K562 (cell line): ENCODE measurements around the gene GLOD4. TPM values are rescaled to one million over a fixed set of nuclear protein-coding genes. Genes with fewer than 3 reads are reported as not detected.
"Not testable (repeated sequence)": the region's sequence is repeated elsewhere in the genome, so short reads cannot be mapped to it uniquely, and the experiment has no call there.

Source experiments
- ATAC-seq: fragments of 200-7000 bp; cut with Tn5 transposase; 3 replicates; pipeline ENCODE4 v1.9.1; 2020; ENCODE audit warnings: moderate library complexity
- BruUV-seq: library from RNA; stranded (reverse); fragments of 400-500 nt; replicated peaks from 2 replicates; lab custom pipeline; 2021; lab: Mats Ljungman, UMichigan
- CTCF ChIA-PET: fragments of 300-600 bp; formaldehyde crosslinking; extraction: SDS; loops from one replicate; lab custom pipeline; 2021; ENCODE audit warnings: low intra/inter-chr PET ratio; lab: Yijun Ruan, JAX
- POLR2A ChIA-PET: fragments of 300-600, 350-650 bp; sonication (Branson Sonifier 250); formaldehyde crosslinking; extraction: SDS; loops from one replicate; lab custom pipeline; 2021; ENCODE audit warnings: antibody characterized with exemption, inconsistent platforms; lab: Yijun Ruan, JAX
- DNase-seq, 4 experiments: peaks; one replicate each; pipeline versions ENCODE4 v3.0.0 to v3.0.0-alpha.2; 2011 to 2018; ENCODE audit warnings: low spot score in 3 of 4, mixed read lengths in 3 of 4; ENCODE audit errors: extremely low read depth in 1 of 4
- FAIRE-seq: peaks from 2 replicates; lab custom pipeline; 2011; peaks lifted over from hg19 to GRCh38; lab: Jason Lieb, UNC
- H2AFZ ChIP-seq: 2 replicates; pipeline ENCODE4 v1.6.0; 2011; ENCODE audit warnings: low read depth, low read length, control low read depth, inconsistent platforms
- H3K27ac ChIP-seq: fragments of 200-600 bp; 3 replicates; pipeline ENCODE4 v1.8.0; 2011; ENCODE audit warnings: low read depth, mild to moderate bottlenecking, control low read depth, inconsistent platforms, low read length, moderate library complexity, mixed read lengths; ENCODE audit errors: extremely low read depth
- H3K27me3 ChIP-seq, 2 experiments: fragments of 300-600 bp in 1 of 2; 2 replicates in 1 of 2; 3 replicates in 1 of 2; pipeline versions ENCODE4 v1.6.0 to v1.8.0; 2011; ENCODE audit warnings: inconsistent platforms in 2 of 2, low read length in 2 of 2, mild to moderate bottlenecking in 1 of 2, mixed read lengths in 1 of 2, moderate library complexity in 1 of 2; ENCODE audit not compliant: control insufficient read depth in 2 of 2, insufficient read depth in 2 of 2
- H3K36me3 ChIP-seq: fragments of 300-600 bp; 3 replicates; pipeline ENCODE4 v1.8.0; 2011; ENCODE audit warnings: mild to moderate bottlenecking, low read length, inconsistent platforms; ENCODE audit not compliant: control insufficient read depth, insufficient read depth
- H3K4me1 ChIP-seq, 2 experiments: fragments of 200-600 bp in 1 of 2; replicated peaks in 1 of 2; 2 replicates in 1 of 2; 3 replicates in 1 of 2; pipeline versions ENCODE4 v1.5.1 to v1.8.0; 2011; ENCODE audit warnings: inconsistent platforms in 2 of 2, low read length in 2 of 2, mild to moderate bottlenecking in 1 of 2, mixed read lengths in 1 of 2, moderate library complexity in 1 of 2; ENCODE audit not compliant: control insufficient read depth in 2 of 2, insufficient read depth in 2 of 2
- H3K4me2 ChIP-seq: 2 replicates; pipeline ENCODE4 v1.6.1; 2011; ENCODE audit warnings: low read length, control low read depth, inconsistent platforms, mixed read lengths; ENCODE audit not compliant: insufficient read depth
- H3K4me3 ChIP-seq: fragments of 200-600 bp; sonication (generic), shearing (Covaris generic); 2 replicates; pipeline ENCODE4 v1.5.1; 2016; ENCODE audit warnings: control low read depth, inconsistent platforms
- H3K79me2 ChIP-seq: fragments of 200-600 bp; 3 replicates; pipeline ENCODE4 v1.8.0; 2011; ENCODE audit warnings: low read length, inconsistent platforms; ENCODE audit not compliant: control insufficient read depth, insufficient read depth
- H3K9ac ChIP-seq, 2 experiments: 2 replicates each; pipeline versions ENCODE4 v1.6.0 to v1.6.1; 2011; ENCODE audit warnings: low read depth in 2 of 2, low read length in 2 of 2, control low read depth in 1 of 2, inconsistent platforms in 1 of 2, mild to moderate bottlenecking in 1 of 2, mixed read lengths in 1 of 2; ENCODE audit not compliant: insufficient read depth in 1 of 2
- H3K9me1 ChIP-seq: one replicate; pipeline ENCODE4 v1.6.0; 2011; ENCODE audit warnings: inconsistent platforms, mild to moderate bottlenecking, low read length, moderate library complexity; ENCODE audit not compliant: control insufficient read depth, insufficient read depth
- H3K9me3 ChIP-seq: replicated peaks from 2 replicates; pipeline ENCODE4 v1.5.1; 2011; ENCODE audit warnings: low read depth, low read length, inconsistent platforms; ENCODE audit not compliant: control insufficient read depth, insufficient read depth
- H4K20me1 ChIP-seq: replicated peaks from 2 replicates; pipeline ENCODE4 v1.6.1; 2011; ENCODE audit warnings: low read length, inconsistent platforms, mixed read lengths; ENCODE audit not compliant: control insufficient read depth, insufficient read depth
- CAMTA2 ChIP-seq: fragments of 250-450 bp; sonication (Bioruptor Pico); conservative IDR thresholded peaks from 2 replicates; pipeline ENCODE4 v1.5.1; 2022
- CREB3L1 ChIP-seq: fragments of 450-650 bp; IDR thresholded peaks from 2 replicates; pipeline ENCODE4 v1.6.1; 2014; ENCODE audit warnings: low read depth, mild to moderate bottlenecking, moderate library complexity, borderline replicate concordance
- CSDE1 ChIP-seq, 2 experiments: fragments of 450-650 bp; IDR thresholded peaks; 2 replicates each; pipeline ENCODE4 v1.6.1; 2016; ENCODE audit warnings: mild to moderate bottlenecking in 1 of 2
- NR1H2 ChIP-seq: sonication (generic); formaldehyde crosslinking; IDR thresholded peaks from 2 replicates; pipeline ENCODE4 v1.4.0; 2020; ENCODE audit warnings: mild to moderate bottlenecking, missing genetic modification reagents
- ZBTB5 ChIP-seq: fragments of 450-650 bp; IDR thresholded peaks from 2 replicates; pipeline ENCODE4 v1.6.1; 2017; ENCODE audit warnings: antibody characterized with exemption
- ZNF280B ChIP-seq: fragments of 250-450 bp; sonication (Bioruptor Pico); IDR thresholded peaks from 2 replicates; pipeline ENCODE4 v1.5.1; 2021; ENCODE audit warnings: mild to moderate bottlenecking
- WGBS: fragments of 100-300 bp; shearing (Covaris generic); methylation state at CpG from one replicate; pipeline ENCODE4 v1.1.6; 2016; ENCODE audit warnings: low coverage, mixed read lengths; ENCODE audit not compliant: insufficient coverage; ENCODE audit errors: missing lambda C conversion rate; 5-methylcytosine and 5-hydroxymethylcytosine counted together
- in situ Hi-C: fragments of 300-500 bp; cut with MboI; formaldehyde crosslinking; loops from 4 replicates; pipeline ENCODE4 v1.15.0; 2018; ENCODE audit warnings: inconsistent platforms, mixed read lengths
- intact Hi-C: fragments of 100-400 bp; cut with micrococcal nuclease; formaldehyde crosslinking; loops from 2 replicates; pipeline ENCODE4 v1.14.2; 2022
- polyA plus RNA-seq, 8 experiments: library from polyadenylated mRNA; depleted of rRNA in 4 of 8; stranded (reverse) in 5 of 8; unstranded in 3 of 8; fragments of >200 nt; fragmentation: Nextera tagmentation in 2 of 8; fragmentation: Illumina TruSeq in 1 of 8; extraction: Ambion mirVana in 2 of 8; extraction: Trizol in 1 of 8; gene quantifications; 2 replicates each; pipeline versions ENCODE4 v1.2.1 to v1.2.3, GENCODE V29; 2011 to 2014; ENCODE audit warnings: inconsistent platforms in 1 of 8, missing spikeins in 1 of 8
- total RNA-seq, 7 experiments: library from RNA; depleted of rRNA in 6 of 7; stranded (reverse); fragments of >200 nt in 6 of 7; fragmentation: Illumina TruSeq in 2 of 7; extraction: Trizol in 2 of 7; gene quantifications; 2 replicates each; pipeline versions ENCODE4 v1.2.1 to v1.2.3, GENCODE V29; 2011 to 2021; ENCODE audit warnings: low replicate concordance in 1 of 7
- TF ChIP-seq, protein P1 (sequence below): fragments of 200-800 bp; sonication (Bioruptor generic); IDR thresholded peaks from 2 replicates; pipeline ENCODE4 v1.6.1; 2017; ENCODE audit warnings: missing genetic modification characterization, missing compliant biosample characterization

GLOD4 gene
- total and polyA plus RNA-seq, 9 of the 15 experiments (the other 6 are each of a cell fraction or from before 2014, with no cell fraction given): 52.0 to 109 (median 64.9) TPM

- TF ChIP-seq ZBTB5 (no peak), CSDE1 (IDR thresholded peaks at IDR 0.05) (no peak)
- TF ChIP-seq, all 486 proteins: peak for 0
Measured at GRCh38 chr17:830950-831349, 48.9 kb upstream of the GLOD4 start (continued).

- Histone ChIP-seq H3K9ac (no peak overlapping the region), H3K27me3 (peaks cover 15 to 34% of the 10 kb centered on the region in 2 experiments; a peak in 4 of 5 replicates), H2AFZ (no peak overlapping the region), H3K4me1 (no peaks in the 10 kb centered on the region), H3K9me1 (no peaks in the 10 kb centered on the region), H3K4me2 (no peak overlapping the region), H3K36me3 (no peaks in the 10 kb centered on the region), H4K20me1 (no peaks in the 10 kb centered on the region), H3K9me3 (no peaks in the 10 kb centered on the region), H3K79me2 (no peaks in the 10 kb centered on the region), H3K4me3 (no peak overlapping the region), H3K27ac (no peak overlapping the region)
- no peak for DNase-seq
- in situ Hi-C loops (no loop called here), intact Hi-C loops (no loop called here)
- ChIA-PET POLR2A (interaction anchor here (0.6 kb wide), 1 partner anchor 16 kb away, joined by 6 read pairs; no protein-coding TSS in a partner anchor), CTCF (no interaction called here)
- TF ChIP-seq NR1H2 (no peak), CAMTA2 (no peak), ZNF280B (no peak), CREB3L1 (no peak)
- TF ChIP-seq, protein P1, sequence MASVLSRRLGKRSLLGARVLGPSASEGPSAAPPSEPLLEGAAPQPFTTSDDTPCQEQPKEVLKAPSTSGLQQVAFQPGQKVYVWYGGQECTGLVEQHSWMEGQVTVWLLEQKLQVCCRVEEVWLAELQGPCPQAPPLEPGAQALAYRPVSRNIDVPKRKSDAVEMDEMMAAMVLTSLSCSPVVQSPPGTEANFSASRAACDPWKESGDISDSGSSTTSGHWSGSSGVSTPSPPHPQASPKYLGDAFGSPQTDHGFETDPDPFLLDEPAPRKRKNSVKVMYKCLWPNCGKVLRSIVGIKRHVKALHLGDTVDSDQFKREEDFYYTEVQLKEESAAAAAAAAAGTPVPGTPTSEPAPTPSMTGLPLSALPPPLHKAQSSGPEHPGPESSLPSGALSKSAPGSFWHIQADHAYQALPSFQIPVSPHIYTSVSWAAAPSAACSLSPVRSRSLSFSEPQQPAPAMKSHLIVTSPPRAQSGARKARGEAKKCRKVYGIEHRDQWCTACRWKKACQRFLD (CRISPR knock-in tag): no peak
- no TSS peak for BruUV-seq
- WGBS: 2% methylated on average over 16 of the region's 19 CpGs
- ATAC-seq: no peak
- no peak for FAIRE-seq
Measured at GRCh38 chr17:830381-830780, 48.3 kb upstream of the GLOD4 start.

DNA sequence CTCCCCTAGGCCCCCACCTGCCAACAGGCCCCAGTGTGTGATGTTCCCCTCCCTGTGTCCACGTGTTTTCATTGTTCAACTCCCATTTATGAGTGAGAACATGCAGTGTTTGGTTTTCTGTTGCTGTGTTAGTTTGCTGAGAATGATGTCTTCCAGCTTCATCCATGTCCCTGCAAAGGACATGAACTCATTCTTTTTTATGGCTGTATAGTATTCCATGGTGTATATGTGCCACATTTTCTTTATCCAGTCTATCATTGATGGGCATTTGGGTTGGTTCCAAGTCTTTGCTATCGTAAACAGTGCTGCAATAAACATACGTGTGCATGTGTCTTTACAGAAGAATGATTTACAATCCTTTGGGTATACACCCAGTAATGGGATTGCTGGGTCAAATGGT is 47.5 kb upstream of the GLOD4 start:
- H3K4me3 ChIP-seq, H3K79me2 ChIP-seq, CTCF ChIA-PET, H3K4me2 ChIP-seq, H3K9me1 ChIP-seq, H3K36me3 ChIP-seq, DNase-seq, H3K9ac ChIP-seq, H4K20me1 ChIP-seq, H3K27ac ChIP-seq, BruUV-seq, H3K9me3 ChIP-seq, ATAC-seq, H3K4me1 ChIP-seq, intact Hi-C loops, POLR2A ChIA-PET, FAIRE-seq, in situ Hi-C loops, H2AFZ ChIP-seq: not testable (repeated sequence)
- WGBS: 0% methylated on average over 3 of the region's 3 CpGs
- H3K27me3 ChIP-seq: peaks cover 17 to 41% of the 10 kb centered on the region in 2 experiments; a peak in 4 of 5 replicates
